SK-N-SH treated with all-trans-retinoic acid at 6 μM for 48 hours (cell line): ENCODE results near the gene TUBB4B.

Experiments used
- ATAC-seq: fragments of 200-7000 bp; cut with Tn5 transposase; 3 replicates; pipeline ENCODE4 v1.9.1; 2020; ENCODE audit warnings: mild to moderate bottlenecking, moderate library complexity
- ARNTL ChIP-seq: fragments of 450-650 bp; formaldehyde crosslinking; IDR thresholded peaks from 2 replicates; pipeline ENCODE4 v1.5.0; 2020; ENCODE audit warnings: low read depth, mild to moderate bottlenecking, moderate library complexity, borderline replicate concordance
- BACH2 ChIP-seq: fragments of 250-450 bp; sonication (Bioruptor Pico); IDR thresholded peaks from 2 replicates; pipeline ENCODE4 v1.9.0; 2021; ENCODE audit warnings: mild to moderate bottlenecking, borderline replicate concordance
- CSDC2 ChIP-seq: fragments of 250-450 bp; sonication (Bioruptor Pico); IDR thresholded peaks from 2 replicates; pipeline ENCODE4 v1.5.0; 2020; ENCODE audit warnings: mild to moderate bottlenecking, moderate library complexity
- ESRRG ChIP-seq: fragments of 250-450 bp; sonication (Bioruptor Pico); IDR thresholded peaks from 2 replicates; pipeline ENCODE4 v1.6.1; 2021; ENCODE audit warnings: mild to moderate bottlenecking
- GLIS3 ChIP-seq: fragments of 250-450 bp; sonication (Bioruptor Pico); IDR thresholded peaks from 2 replicates; pipeline ENCODE4 v1.5.0; 2020; ENCODE audit warnings: mild to moderate bottlenecking, moderate library complexity
- ISL1 ChIP-seq: fragments of 250-450 bp; sonication (Bioruptor Pico); IDR thresholded peaks from 2 replicates; pipeline ENCODE4 v2.1.2; 2022; ENCODE audit warnings: mild to moderate bottlenecking, moderate library complexity
- OSR1 ChIP-seq: fragments of 250-450 bp; sonication (Bioruptor Pico); IDR thresholded peaks from 2 replicates; pipeline ENCODE4 v1.8.0; 2022; ENCODE audit warnings: moderate library complexity, mild to moderate bottlenecking, inconsistent platforms
- RARB ChIP-seq: fragments of 250-450 bp; sonication (Bioruptor Pico); IDR thresholded peaks from 2 replicates; pipeline ENCODE4 v1.8.0; 2021; ENCODE audit warnings: mild to moderate bottlenecking, moderate library complexity
- SNAI2 ChIP-seq: fragments of 250-450 bp; sonication (Bioruptor Pico); IDR thresholded peaks from 2 replicates; pipeline ENCODE4 v1.5.0; 2020; ENCODE audit warnings: mild to moderate bottlenecking, moderate library complexity
- TCF4 ChIP-seq: fragments of 250-450 bp; sonication (Bioruptor Pico); IDR thresholded peaks from 2 replicates; pipeline ENCODE4 v1.8.0; 2021; ENCODE audit warnings: mild to moderate bottlenecking, moderate library complexity, borderline replicate concordance
- TOX ChIP-seq: fragments of 250-450 bp; sonication (Bioruptor Pico); IDR thresholded peaks from 2 replicates; pipeline ENCODE4 v1.8.0; 2021; ENCODE audit warnings: mild to moderate bottlenecking, moderate library complexity, borderline replicate concordance
- ZC3H10 ChIP-seq: fragments of 250-450 bp; sonication (Bioruptor Pico); IDR thresholded peaks from 2 replicates; pipeline ENCODE4 v1.5.1; 2021; ENCODE audit warnings: mild to moderate bottlenecking, moderate library complexity
- ZFP3 ChIP-seq: fragments of 250-450 bp; sonication (Bioruptor Pico); IDR thresholded peaks from 2 replicates; pipeline ENCODE4 v1.5.0; 2020; ENCODE audit warnings: mild to moderate bottlenecking, moderate library complexity
- ZNF565 ChIP-seq: fragments of 450-650 bp; formaldehyde crosslinking; conservative IDR thresholded peaks from 2 replicates; pipeline ENCODE4 v1.5.0; 2020; ENCODE audit warnings: low read depth, mild to moderate bottlenecking, moderate library complexity
- ZNF70 ChIP-seq: fragments of 450-650 bp; formaldehyde crosslinking; IDR thresholded peaks from 2 replicates; pipeline ENCODE4 v1.5.0; 2020; ENCODE audit warnings: mild to moderate bottlenecking, moderate library complexity
- ZNF8 ChIP-seq: fragments of 450-650 bp; formaldehyde crosslinking; IDR thresholded peaks from 2 replicates; pipeline ENCODE4 v1.5.0; 2020; ENCODE audit warnings: mild to moderate bottlenecking, moderate library complexity
- TF ChIP-seq, protein P1 (sequence below): fragments of 250-450 bp; sonication (Bioruptor Pico); IDR thresholded peaks from 2 replicates; pipeline ENCODE4 v1.5.0; 2020; ENCODE audit warnings: mild to moderate bottlenecking, moderate library complexity
- TF ChIP-seq, protein P2 (sequence below): fragments of 250-450 bp; sonication (Bioruptor Pico); IDR thresholded peaks from 2 replicates; pipeline ENCODE4 v1.8.0; 2021; ENCODE audit warnings: low read depth, mild to moderate bottlenecking, moderate library complexity, borderline replicate concordance
- TF ChIP-seq, protein P3 (sequence below): fragments of 250-450 bp; sonication (Bioruptor Pico); IDR thresholded peaks from 2 replicates; pipeline ENCODE4 v1.5.1; 2021; ENCODE audit warnings: mild to moderate bottlenecking, moderate library complexity
- TF ChIP-seq, protein P4 (sequence below): fragments of 250-450 bp; sonication (Bioruptor Pico); IDR thresholded peaks from 2 replicates; pipeline ENCODE4 v1.5.1; 2020; ENCODE audit warnings: low read depth, mild to moderate bottlenecking, moderate library complexity
- TF ChIP-seq, protein P5 (sequence below): fragments of 250-450 bp; sonication (Bioruptor Pico); IDR thresholded peaks from 2 replicates; pipeline ENCODE4 v1.8.0; 2020; ENCODE audit warnings: mild to moderate bottlenecking, moderate library complexity, borderline replicate concordance

TUBB4B gene

DNA sequence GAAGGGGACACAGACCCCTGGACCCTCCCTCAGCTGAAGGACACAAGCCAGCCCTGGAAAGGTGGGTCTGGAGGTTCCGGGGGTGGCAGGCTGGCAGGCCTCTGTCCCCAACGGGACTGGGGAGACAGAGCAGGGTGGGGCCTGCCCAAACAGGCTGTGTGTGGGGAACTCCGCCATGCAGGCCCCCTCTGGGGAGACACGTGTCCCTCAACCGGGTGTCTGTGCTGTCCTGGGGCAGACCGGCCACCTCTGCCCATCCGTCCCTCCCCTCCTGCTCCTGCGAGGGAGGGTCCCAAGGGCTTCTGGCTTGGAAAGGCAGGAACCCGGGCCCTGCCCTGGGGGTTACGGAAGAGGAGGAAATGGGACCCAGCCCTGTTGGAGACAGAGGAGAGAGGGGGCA is 9.0 kb upstream of the TUBB4B start:
- no peak for ATAC-seq
- TF ChIP-seq ZNF565 (CRISPR knock-in tag) = no peak
- no peak for TF ChIP-seq ZFP3 (CRISPR knock-in tag)
- TF ChIP-seq, protein P1, sequence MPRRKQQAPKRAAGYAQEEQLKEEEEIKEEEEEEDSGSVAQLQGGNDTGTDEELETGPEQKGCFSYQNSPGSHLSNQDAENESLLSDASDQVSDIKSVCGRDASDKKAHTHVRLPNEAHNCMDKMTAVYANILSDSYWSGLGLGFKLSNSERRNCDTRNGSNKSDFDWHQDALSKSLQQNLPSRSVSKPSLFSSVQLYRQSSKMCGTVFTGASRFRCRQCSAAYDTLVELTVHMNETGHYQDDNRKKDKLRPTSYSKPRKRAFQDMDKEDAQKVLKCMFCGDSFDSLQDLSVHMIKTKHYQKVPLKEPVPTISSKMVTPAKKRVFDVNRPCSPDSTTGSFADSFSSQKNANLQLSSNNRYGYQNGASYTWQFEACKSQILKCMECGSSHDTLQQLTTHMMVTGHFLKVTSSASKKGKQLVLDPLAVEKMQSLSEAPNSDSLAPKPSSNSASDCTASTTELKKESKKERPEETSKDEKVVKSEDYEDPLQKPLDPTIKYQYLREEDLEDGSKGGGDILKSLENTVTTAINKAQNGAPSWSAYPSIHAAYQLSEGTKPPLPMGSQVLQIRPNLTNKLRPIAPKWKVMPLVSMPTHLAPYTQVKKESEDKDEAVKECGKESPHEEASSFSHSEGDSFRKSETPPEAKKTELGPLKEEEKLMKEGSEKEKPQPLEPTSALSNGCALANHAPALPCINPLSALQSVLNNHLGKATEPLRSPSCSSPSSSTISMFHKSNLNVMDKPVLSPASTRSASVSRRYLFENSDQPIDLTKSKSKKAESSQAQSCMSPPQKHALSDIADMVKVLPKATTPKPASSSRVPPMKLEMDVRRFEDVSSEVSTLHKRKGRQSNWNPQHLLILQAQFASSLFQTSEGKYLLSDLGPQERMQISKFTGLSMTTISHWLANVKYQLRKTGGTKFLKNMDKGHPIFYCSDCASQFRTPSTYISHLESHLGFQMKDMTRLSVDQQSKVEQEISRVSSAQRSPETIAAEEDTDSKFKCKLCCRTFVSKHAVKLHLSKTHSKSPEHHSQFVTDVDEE (CRISPR knock-in tag) = no peak

DNA sequence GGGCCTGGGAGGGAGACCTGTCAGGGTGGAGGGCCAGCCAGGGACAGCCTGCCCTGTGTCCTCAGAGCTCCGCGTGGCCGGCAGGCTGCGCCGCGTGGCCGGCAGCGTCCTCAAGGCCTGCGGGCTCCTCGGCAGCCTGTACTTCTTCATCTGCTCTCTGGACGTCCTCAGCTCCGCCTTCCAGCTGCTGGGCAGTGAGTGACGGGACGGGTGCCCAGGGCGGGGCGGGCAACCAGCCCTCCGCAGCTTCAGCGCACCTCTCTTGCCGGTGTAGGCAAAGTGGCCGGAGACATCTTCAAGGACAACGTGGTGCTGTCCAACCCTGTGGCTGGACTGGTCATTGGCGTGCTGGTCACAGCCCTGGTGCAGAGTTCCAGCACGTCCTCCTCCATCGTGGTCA is 8.6 kb upstream of the TUBB4B start:
- TF ChIP-seq, protein P2, sequence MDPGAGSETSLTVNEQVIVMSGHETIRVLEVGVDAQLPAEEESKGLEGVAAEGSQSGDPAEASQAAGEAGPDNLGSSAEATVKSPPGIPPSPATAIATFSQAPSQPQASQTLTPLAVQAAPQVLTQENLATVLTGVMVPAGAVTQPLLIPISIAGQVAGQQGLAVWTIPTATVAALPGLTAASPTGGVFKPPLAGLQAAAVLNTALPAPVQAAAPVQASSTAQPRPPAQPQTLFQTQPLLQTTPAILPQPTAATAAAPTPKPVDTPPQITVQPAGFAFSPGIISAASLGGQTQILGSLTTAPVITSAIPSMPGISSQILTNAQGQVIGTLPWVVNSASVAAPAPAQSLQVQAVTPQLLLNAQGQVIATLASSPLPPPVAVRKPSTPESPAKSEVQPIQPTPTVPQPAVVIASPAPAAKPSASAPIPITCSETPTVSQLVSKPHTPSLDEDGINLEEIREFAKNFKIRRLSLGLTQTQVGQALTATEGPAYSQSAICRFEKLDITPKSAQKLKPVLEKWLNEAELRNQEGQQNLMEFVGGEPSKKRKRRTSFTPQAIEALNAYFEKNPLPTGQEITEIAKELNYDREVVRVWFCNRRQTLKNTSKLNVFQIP = no peak
- TF ChIP-seq CSDC2 (CRISPR knock-in tag) (no peak), TCF4 (no peak), SNAI2 (CRISPR knock-in tag) (no peak), BACH2 (CRISPR knock-in tag) (no peak), ZC3H10 (CRISPR knock-in tag) (no peak), GLIS3 (CRISPR knock-in tag) (no peak), ZNF565 (CRISPR knock-in tag) (no peak), ZFP3 (CRISPR knock-in tag) (no peak), ARNTL (CRISPR knock-in tag) (no peak), ZNF8 (CRISPR knock-in tag) (no peak), TOX (CRISPR knock-in tag) (no peak), ISL1 (CRISPR knock-in tag) (no peak), OSR1 (no peak)
- TF ChIP-seq, protein P3, sequence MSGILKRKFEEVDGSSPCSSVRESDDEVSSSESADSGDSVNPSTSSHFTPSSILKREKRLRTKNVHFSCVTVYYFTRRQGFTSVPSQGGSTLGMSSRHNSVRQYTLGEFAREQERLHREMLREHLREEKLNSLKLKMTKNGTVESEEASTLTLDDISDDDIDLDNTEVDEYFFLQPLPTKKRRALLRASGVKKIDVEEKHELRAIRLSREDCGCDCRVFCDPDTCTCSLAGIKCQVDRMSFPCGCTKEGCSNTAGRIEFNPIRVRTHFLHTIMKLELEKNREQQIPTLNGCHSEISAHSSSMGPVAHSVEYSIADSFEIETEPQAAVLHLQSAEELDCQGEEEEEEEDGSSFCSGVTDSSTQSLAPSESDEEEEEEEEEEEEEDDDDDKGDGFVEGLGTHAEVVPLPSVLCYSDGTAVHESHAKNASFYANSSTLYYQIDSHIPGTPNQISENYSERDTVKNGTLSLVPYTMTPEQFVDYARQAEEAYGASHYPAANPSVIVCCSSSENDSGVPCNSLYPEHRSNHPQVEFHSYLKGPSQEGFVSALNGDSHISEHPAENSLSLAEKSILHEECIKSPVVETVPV (CRISPR knock-in tag) = no peak
- TF ChIP-seq, protein P4, sequence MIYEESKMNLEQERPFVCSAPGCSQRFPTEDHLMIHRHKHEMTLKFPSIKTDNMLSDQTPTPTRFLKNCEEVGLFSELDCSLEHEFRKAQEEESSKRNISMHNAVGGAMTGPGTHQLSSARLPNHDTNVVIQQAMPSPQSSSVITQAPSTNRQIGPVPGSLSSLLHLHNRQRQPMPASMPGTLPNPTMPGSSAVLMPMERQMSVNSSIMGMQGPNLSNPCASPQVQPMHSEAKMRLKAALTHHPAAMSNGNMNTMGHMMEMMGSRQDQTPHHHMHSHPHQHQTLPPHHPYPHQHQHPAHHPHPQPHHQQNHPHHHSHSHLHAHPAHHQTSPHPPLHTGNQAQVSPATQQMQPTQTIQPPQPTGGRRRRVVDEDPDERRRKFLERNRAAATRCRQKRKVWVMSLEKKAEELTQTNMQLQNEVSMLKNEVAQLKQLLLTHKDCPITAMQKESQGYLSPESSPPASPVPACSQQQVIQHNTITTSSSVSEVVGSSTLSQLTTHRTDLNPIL (CRISPR knock-in tag) = no peak
- TF ChIP-seq, protein P5, sequence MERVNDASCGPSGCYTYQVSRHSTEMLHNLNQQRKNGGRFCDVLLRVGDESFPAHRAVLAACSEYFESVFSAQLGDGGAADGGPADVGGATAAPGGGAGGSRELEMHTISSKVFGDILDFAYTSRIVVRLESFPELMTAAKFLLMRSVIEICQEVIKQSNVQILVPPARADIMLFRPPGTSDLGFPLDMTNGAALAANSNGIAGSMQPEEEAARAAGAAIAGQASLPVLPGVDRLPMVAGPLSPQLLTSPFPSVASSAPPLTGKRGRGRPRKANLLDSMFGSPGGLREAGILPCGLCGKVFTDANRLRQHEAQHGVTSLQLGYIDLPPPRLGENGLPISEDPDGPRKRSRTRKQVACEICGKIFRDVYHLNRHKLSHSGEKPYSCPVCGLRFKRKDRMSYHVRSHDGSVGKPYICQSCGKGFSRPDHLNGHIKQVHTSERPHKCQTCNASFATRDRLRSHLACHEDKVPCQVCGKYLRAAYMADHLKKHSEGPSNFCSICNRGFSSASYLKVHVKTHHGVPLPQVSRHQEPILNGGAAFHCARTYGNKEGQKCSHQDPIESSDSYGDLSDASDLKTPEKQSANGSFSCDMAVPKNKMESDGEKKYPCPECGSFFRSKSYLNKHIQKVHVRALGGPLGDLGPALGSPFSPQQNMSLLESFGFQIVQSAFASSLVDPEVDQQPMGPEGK (CRISPR knock-in tag) = no peak
- no peak for ATAC-seq

DNA sequence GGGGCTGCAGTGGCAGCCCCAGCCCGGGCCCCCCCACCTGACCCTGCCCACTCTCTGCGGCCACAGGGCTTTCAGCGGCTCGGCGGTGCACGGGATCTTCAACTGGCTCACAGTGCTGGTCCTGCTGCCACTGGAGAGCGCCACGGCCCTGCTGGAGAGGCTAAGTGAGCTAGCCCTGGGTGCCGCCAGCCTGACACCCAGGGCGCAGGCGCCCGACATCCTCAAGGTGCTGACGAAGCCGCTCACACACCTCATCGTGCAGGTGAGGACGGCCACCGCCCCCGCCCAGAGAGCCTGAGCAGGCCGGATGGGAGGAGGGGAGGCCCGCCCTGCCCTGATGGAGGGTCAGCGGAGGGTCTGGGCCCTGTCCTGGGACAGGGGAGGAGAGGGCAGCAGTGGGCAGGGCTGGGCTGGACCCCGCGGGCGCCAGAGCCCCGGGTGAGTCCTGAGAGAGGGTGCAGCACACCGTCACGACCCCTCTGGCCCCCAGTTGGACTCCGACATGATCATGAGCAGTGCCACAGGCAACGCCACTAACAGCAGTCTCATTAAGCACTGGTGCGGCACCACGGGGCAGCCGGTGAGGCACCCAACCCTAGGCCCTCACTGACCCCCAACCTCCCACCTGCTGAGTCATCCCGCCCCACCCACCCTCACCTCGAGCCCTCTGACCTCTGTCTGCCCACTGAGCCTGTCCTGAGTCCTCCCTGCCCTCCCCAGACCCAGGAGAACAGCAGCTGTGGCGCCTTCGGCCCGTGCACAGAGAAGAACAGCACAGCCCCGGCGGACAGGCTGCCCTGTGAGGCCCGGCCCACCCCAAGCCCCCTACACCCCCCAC is 7.7 kb upstream of the TUBB4B start:
- no peak for ATAC-seq
- TF ChIP-seq ISL1 (CRISPR knock-in tag) (no peak), ESRRG (no peak), ZNF70 (CRISPR knock-in tag) (no peak), RARB (CRISPR knock-in tag) (no peak), ARNTL (CRISPR knock-in tag) (no peak), TCF4 (no peak), TOX (CRISPR knock-in tag) (no peak), CSDC2 (CRISPR knock-in tag) (no peak), OSR1 (no peak)
- TF ChIP-seq, protein P5 (CRISPR knock-in tag) = no peak
- TF ChIP-seq, protein P1 (CRISPR knock-in tag) = no peak
